BE2C (cell line): Measurements from ENCODE around the gene TMEM126A.

Source experiments
- DNase-seq: peaks from one replicate; pipeline ENCODE4 v3.0.0-alpha.2; 2020
- H3K27me3 ChIP-seq: fragments of 250-450 bp; sonication (Bioruptor Pico); 2 replicates; pipeline ENCODE4 v1.5.1; 2020; ENCODE audit warnings: mild to moderate bottlenecking
- H3K36me3 ChIP-seq: fragments of 250-450 bp; sonication (Bioruptor Pico); 2 replicates; pipeline ENCODE4 v1.5.1; 2020; ENCODE audit warnings: mild to moderate bottlenecking
- H3K4me1 ChIP-seq: fragments of 250-450 bp; sonication (Bioruptor Pico); 2 replicates; pipeline ENCODE4 v1.5.1; 2020
- H3K4me3 ChIP-seq: 2 replicates; pipeline ENCODE4 v1.5.1; 2011; ENCODE audit warnings: low read depth, low read length
- H3K9me3 ChIP-seq: fragments of 250-450 bp; sonication (Bioruptor Pico); 2 replicates; pipeline ENCODE4 v1.5.1; 2020
- CTCF ChIP-seq: IDR thresholded peaks from 2 replicates; pipeline ENCODE4 v1.5.1; 2012; ENCODE audit warnings: mild to moderate bottlenecking, low read depth, low read length

Gene TMEM126A

GRCh38 chr11:85685820-85686459 is 38.2 kb downstream of the TMEM126A start, which contains the start of gene CCDC89:
Gene CCDC89 (minus strand): TSS chr11:85686195. CDS start chr11:85686130, 65 bp downstream.
- DNase-seq = peak; percentile 77
- peaks cover 10% of the 10 kb centered on the region for H3K27me3 ChIP-seq
- no peak for TF ChIP-seq CTCF
- H3K4me1 ChIP-seq = peaks cover under 1% of the 10 kb centered on the region; the same call in 1 of the 2 replicates
- no peaks in the 10 kb centered on the region for H3K36me3 ChIP-seq
- H3K9me3 ChIP-seq = no peaks in the 10 kb centered on the region
- peak within 1 kb of the TSS; percentile 84 for H3K4me3 ChIP-seq

- Histone ChIP-seq H3K9me3 (no peaks in the 10 kb centered on the region), H3K27me3 (peaks cover 21% of the 10 kb centered on the region; the same call in 1 of the 2 replicates), H3K4me1 (no peaks in the 10 kb centered on the region), H3K36me3 (no peaks in the 10 kb centered on the region), H3K4me3 (no peak overlapping the region)
- DNase-seq = no peak
- TF ChIP-seq CTCF = peak; percentile 48
These were observed 46.7 kb downstream of the TMEM126A start for GRCh38 chr11:85694385-85694980.

- H3K4me1 ChIP-seq = no peaks in the 10 kb centered on the region
- TF ChIP-seq CTCF = no peak
- DNase-seq = no peak
- H3K9me3 ChIP-seq = no peaks in the 10 kb centered on the region
- no peak overlapping the region for H3K4me3 ChIP-seq
- no peaks in the 10 kb centered on the region for H3K36me3 ChIP-seq
- peaks cover 12% of the 10 kb centered on the region; the same call in 1 of the 2 replicates for H3K27me3 ChIP-seq
These were observed 47.8 kb downstream of the TMEM126A start for GRCh38 chr11:85695546-85695945.

GRCh38 chr11:85697747-85698146 is 50.0 kb downstream of the TMEM126A start:
- Histone ChIP-seq H3K36me3 (no peaks in the 10 kb centered on the region), H3K9me3 (no peaks in the 10 kb centered on the region), H3K27me3 (peaks cover 10% of the 10 kb centered on the region; the same call in 1 of the 2 replicates), H3K4me3 (no peak overlapping the region), H3K4me1 (no peaks in the 10 kb centered on the region)
- TF ChIP-seq CTCF = no peak
- DNase-seq = no peak

GRCh38 chr11:85698195-85698594 is 50.4 kb downstream of the TMEM126A start:
- no peaks in the 10 kb centered on the region for H3K9me3 ChIP-seq
- H3K4me1 ChIP-seq = no peaks in the 10 kb centered on the region
- H3K27me3 ChIP-seq = peaks cover 9% of the 10 kb centered on the region; the same call in 1 of the 2 replicates
- DNase-seq = no peak
- no peak overlapping the region for H3K4me3 ChIP-seq
- TF ChIP-seq CTCF = no peak
- H3K36me3 ChIP-seq = no peaks in the 10 kb centered on the region
